GM12878 (cell line): ENCODE results near the gene JPT1.

Source experiments
- CHD1 ChIP-seq: IDR thresholded peaks from 2 replicates; pipeline ENCODE4 v1.6.1; 2012; ENCODE audit warnings: low read depth, low read length, improper control_type of control experiment
- CHD4 ChIP-seq: fragments of 200-600 bp; sonication (generic); IDR thresholded peaks from 2 replicates; pipeline ENCODE4 v1.6.1; 2016; ENCODE audit warnings: mild to moderate bottlenecking
- EP300 ChIP-seq, 2 experiments: fragments of 150-350 bp in 1 of 2; IDR thresholded peaks; 2 replicates each; pipeline ENCODE4 v1.6.1; 2011 to 2012; ENCODE audit warnings: low read depth in 2 of 2, low read length in 2 of 2, borderline replicate concordance in 1 of 2, improper control_type of control experiment in 1 of 2, inconsistent platforms in 1 of 2; ENCODE audit not compliant: control insufficient read depth in 1 of 2
- ESRRA ChIP-seq: IDR thresholded peaks from 2 replicates; pipeline ENCODE4 v1.6.1; 2012; ENCODE audit warnings: mild to moderate bottlenecking, low read length, improper control_type of control experiment
- EZH2 ChIP-seq: IDR thresholded peaks from 2 replicates; pipeline ENCODE4 v1.6.1; 2012; ENCODE audit warnings: low read depth, mild to moderate bottlenecking, control low read depth, inconsistent platforms, low read length, borderline replicate concordance; ENCODE audit not compliant: control insufficient read depth
- NBN ChIP-seq: fragments of 450-650 bp; IDR thresholded peaks from 2 replicates; pipeline ENCODE4 v1.6.1; 2016
- NFYB ChIP-seq: IDR thresholded peaks from 2 replicates; pipeline ENCODE4 v1.6.1; 2011; ENCODE audit warnings: low read depth, mild to moderate bottlenecking, low read length, improper control_type of control experiment, moderate library complexity; ENCODE audit not compliant: insufficient read depth
- POLR2A ChIP-seq: IDR thresholded peaks from 2 replicates; pipeline ENCODE4 v1.6.1; 2011; ENCODE audit warnings: low read depth, mild to moderate bottlenecking, low read length
- RCOR1 ChIP-seq: conservative IDR thresholded peaks from 2 replicates; pipeline ENCODE4 v1.6.1; 2012; ENCODE audit warnings: low read depth, low read length, improper control_type of control experiment
- RFX5 ChIP-seq: IDR thresholded peaks from 2 replicates; pipeline ENCODE4 v1.6.1; 2011; ENCODE audit warnings: low read depth, low read length, improper control_type of control experiment
- TAF1 ChIP-seq: IDR thresholded peaks from 2 replicates; pipeline ENCODE4 v1.6.1; 2011; ENCODE audit warnings: mild to moderate bottlenecking, low read depth, low read length, borderline replicate concordance
- ZZZ3 ChIP-seq: IDR thresholded peaks from 2 replicates; pipeline ENCODE4 v1.6.1; 2011; ENCODE audit warnings: low read depth; ENCODE audit not compliant: control insufficient read depth, insufficient read length
- TF ChIP-seq, protein P1 (sequence below), 3 experiments: IDR thresholded peaks in 2 of 3; conservative IDR thresholded peaks in 1 of 3; 2 replicates each; pipeline ENCODE4 v1.5.1; 2011; ENCODE audit warnings: low read depth in 3 of 3, low read length in 3 of 3, mild to moderate bottlenecking in 3 of 3, control low read depth in 2 of 3, moderate library complexity in 2 of 3, inconsistent platforms in 1 of 3, mixed read lengths in 1 of 3; ENCODE audit not compliant: control insufficient read depth in 2 of 3, insufficient read depth in 1 of 3; ENCODE audit errors: extremely low read depth in 1 of 3
- TF ChIP-seq, protein P2 (sequence below): fragments of 150-350 bp; IDR thresholded peaks from 2 replicates; pipeline ENCODE4 v1.6.1; 2014; ENCODE audit warnings: mild to moderate bottlenecking, low read depth, low read length

DNA sequence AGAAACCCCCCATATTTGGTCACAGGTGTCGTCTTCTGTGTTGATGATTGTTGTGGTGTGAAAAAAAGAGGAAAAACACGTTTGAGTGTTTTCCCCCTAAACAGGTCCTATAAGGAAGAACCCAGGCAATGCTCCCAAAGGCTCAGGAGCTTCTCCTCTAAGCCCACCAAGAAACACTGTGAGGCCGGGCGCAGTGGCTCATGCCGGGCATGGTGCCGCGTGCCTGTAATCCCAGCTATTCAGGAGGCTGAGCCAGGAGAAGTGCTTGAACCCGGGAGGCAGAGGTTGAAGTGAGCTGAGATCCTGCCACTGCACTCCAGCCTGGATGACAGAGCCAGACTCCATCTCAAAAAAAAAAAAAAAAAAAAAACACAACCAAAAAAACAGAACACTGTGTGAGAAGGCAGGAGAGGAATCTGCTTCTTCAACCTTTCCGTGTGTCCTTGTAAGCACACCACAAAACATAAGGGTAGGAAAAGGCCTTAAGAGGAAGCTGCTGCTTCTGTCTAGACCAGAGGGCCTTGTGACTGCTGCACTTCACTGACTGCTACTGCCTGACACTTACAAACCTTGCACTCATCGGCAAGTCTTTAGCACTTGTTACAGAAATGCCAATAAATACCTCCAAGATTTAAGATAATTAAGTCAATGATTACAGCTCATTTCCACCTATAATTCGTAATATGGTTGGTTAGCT, 9.3 kb downstream of the JPT1 start:
- no peak for TF ChIP-seq RCOR1
- no peak for TF ChIP-seq EZH2
- TF ChIP-seq EP300 (IDR thresholded peaks at IDR 0.05; ENCODE audit: borderline replicate concordance in 1 of 2, control insufficient read depth in 1 of 2, low read depth in 2 of 2, low read length in 2 of 2) = no peak
- TF ChIP-seq TAF1 = no peak
- TF ChIP-seq, protein P1, sequence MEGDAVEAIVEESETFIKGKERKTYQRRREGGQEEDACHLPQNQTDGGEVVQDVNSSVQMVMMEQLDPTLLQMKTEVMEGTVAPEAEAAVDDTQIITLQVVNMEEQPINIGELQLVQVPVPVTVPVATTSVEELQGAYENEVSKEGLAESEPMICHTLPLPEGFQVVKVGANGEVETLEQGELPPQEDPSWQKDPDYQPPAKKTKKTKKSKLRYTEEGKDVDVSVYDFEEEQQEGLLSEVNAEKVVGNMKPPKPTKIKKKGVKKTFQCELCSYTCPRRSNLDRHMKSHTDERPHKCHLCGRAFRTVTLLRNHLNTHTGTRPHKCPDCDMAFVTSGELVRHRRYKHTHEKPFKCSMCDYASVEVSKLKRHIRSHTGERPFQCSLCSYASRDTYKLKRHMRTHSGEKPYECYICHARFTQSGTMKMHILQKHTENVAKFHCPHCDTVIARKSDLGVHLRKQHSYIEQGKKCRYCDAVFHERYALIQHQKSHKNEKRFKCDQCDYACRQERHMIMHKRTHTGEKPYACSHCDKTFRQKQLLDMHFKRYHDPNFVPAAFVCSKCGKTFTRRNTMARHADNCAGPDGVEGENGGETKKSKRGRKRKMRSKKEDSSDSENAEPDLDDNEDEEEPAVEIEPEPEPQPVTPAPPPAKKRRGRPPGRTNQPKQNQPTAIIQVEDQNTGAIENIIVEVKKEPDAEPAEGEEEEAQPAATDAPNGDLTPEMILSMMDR (IDR thresholded peaks at IDR 0.05 in 2 of 3, conservative IDR thresholded peaks at IDR 0.05 in 1 of 3; ENCODE audit: control insufficient read depth in 2 of 3, extremely low read depth in 1 of 3, insufficient read depth in 1 of 3, low read depth in 3 of 3, low read length in 3 of 3) = no peak
- no peak for TF ChIP-seq CHD1
- no peak for TF ChIP-seq ZZZ3
- no peak for TF ChIP-seq NBN
- no peak for TF ChIP-seq POLR2A
- TF ChIP-seq NFYB = no peak
- TF ChIP-seq, protein P2, sequence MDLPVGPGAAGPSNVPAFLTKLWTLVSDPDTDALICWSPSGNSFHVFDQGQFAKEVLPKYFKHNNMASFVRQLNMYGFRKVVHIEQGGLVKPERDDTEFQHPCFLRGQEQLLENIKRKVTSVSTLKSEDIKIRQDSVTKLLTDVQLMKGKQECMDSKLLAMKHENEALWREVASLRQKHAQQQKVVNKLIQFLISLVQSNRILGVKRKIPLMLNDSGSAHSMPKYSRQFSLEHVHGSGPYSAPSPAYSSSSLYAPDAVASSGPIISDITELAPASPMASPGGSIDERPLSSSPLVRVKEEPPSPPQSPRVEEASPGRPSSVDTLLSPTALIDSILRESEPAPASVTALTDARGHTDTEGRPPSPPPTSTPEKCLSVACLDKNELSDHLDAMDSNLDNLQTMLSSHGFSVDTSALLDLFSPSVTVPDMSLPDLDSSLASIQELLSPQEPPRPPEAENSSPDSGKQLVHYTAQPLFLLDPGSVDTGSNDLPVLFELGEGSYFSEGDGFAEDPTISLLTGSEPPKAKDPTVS = no peak
- TF ChIP-seq CHD4 = no peak
- TF ChIP-seq ESRRA = no peak
- no peak for TF ChIP-seq RFX5
